GM23338 (cell line): Measurements from ENCODE around the gene MAST4. TPM values are rescaled to one million over a fixed set of nuclear protein-coding genes. Genes with fewer than 3 reads are reported as not detected.

Experiments used
- ATAC-seq: fragments of 200-7000 bp; cut with Tn5 transposase; 3 replicates; pipeline ENCODE4 v1.9.1; 2020
- DNase-seq: peaks from one replicate; pipeline ENCODE4 v3.0.0-alpha.2; 2015; ENCODE audit warnings: low spot score
- H2AFZ ChIP-seq: fragments of 200-600 bp; sonication (generic); 2 replicates; pipeline ENCODE4 v1.8.0; 2016; ENCODE audit warnings: antibody characterized with exemption, mild to moderate bottlenecking, moderate library complexity
- H3F3A ChIP-seq: fragments of 200-600 bp; sonication (generic); replicated peaks from 2 replicates; pipeline ENCODE4 v1.8.0; 2017; ENCODE audit warnings: antibody characterized with exemption, mixed run types, low read depth
- H3K27ac ChIP-seq: fragments of 200-600 bp; sonication (generic); 2 replicates; pipeline ENCODE4 v1.6.1; 2016; ENCODE audit warnings: low read depth
- H3K27me3 ChIP-seq: fragments of 200-600 bp; sonication (generic); 2 replicates; pipeline ENCODE4 v1.8.0; 2016; ENCODE audit warnings: mild to moderate bottlenecking, mixed run types, moderate library complexity; ENCODE audit not compliant: insufficient read depth
- H3K36me3 ChIP-seq: fragments of 200-600 bp; sonication (generic); 2 replicates; pipeline ENCODE4 v1.8.0; 2016; ENCODE audit warnings: mild to moderate bottlenecking; ENCODE audit not compliant: insufficient read depth
- H3K4me1 ChIP-seq: fragments of 200-600 bp; sonication (generic); 2 replicates; pipeline ENCODE4 v1.8.0; 2016; ENCODE audit warnings: mild to moderate bottlenecking, moderate library complexity; ENCODE audit not compliant: insufficient read depth
- H3K4me2 ChIP-seq: fragments of 200-600 bp; sonication (generic); 2 replicates; pipeline ENCODE4 v1.7.1; 2017; ENCODE audit warnings: mixed run types
- H3K4me3 ChIP-seq: fragments of 200-600 bp; sonication (generic); 2 replicates; pipeline ENCODE4 v1.6.1; 2016; ENCODE audit warnings: mixed run types
- H3K79me2 ChIP-seq: fragments of 200-600 bp; sonication (generic); replicated peaks from 2 replicates; pipeline ENCODE4 v1.8.0; 2017; ENCODE audit warnings: mild to moderate bottlenecking; ENCODE audit not compliant: insufficient read depth
- H3K9me2 ChIP-seq: fragments of 200-600 bp; sonication (generic); 2 replicates; pipeline ENCODE4 v1.8.0; 2017; ENCODE audit not compliant: insufficient read depth
- H4K20me1 ChIP-seq: fragments of 200-600 bp; sonication (generic); replicated peaks from 2 replicates; pipeline ENCODE4 v1.8.0; 2017; ENCODE audit warnings: mild to moderate bottlenecking; ENCODE audit not compliant: insufficient read depth
- H3K27ac Mint-ChIP-seq: 2 replicates; pipeline ENCODE4 v1.8.0; 2020; ENCODE audit warnings: inconsistent platforms, mild to moderate bottlenecking, moderate library complexity, mixed read lengths
- H3K27me3 Mint-ChIP-seq: 3 replicates; pipeline ENCODE4 v1.8.0; 2022; ENCODE audit warnings: low read depth, mild to moderate bottlenecking, moderate library complexity, mixed read lengths, inconsistent platforms; ENCODE audit not compliant: insufficient read depth, poor library complexity
- H3K36me3 Mint-ChIP-seq: 3 replicates; pipeline ENCODE4 v1.8.0; 2021; ENCODE audit warnings: low read depth, mild to moderate bottlenecking, inconsistent platforms, moderate library complexity, mixed read lengths
- H3K4me1 Mint-ChIP-seq: 3 replicates; pipeline ENCODE4 v1.8.0; 2020; ENCODE audit warnings: mild to moderate bottlenecking, inconsistent platforms, mixed read lengths
- H3K4me3 Mint-ChIP-seq: 3 replicates; pipeline ENCODE4 v1.8.0; 2021; ENCODE audit warnings: moderate library complexity, mild to moderate bottlenecking, inconsistent platforms, mixed read lengths
- H3K9me3 Mint-ChIP-seq: 3 replicates; pipeline ENCODE4 v1.8.0; 2020; ENCODE audit warnings: moderate library complexity, mild to moderate bottlenecking, inconsistent platforms, mixed read lengths
- CREB1 ChIP-seq: fragments of 250-450 bp; sonication (Bioruptor Pico); IDR thresholded peaks from 2 replicates; pipeline ENCODE4 v1.5.0; 2020; ENCODE audit warnings: low read depth, mild to moderate bottlenecking, moderate library complexity
- CTCF ChIP-seq, 2 experiments: fragments of 200-600 bp in 1 of 2; sonication (generic) in 1 of 2; conservative IDR thresholded peaks; 2 replicates each; pipeline versions ENCODE4 v1.5.1 to v1.6.1; 2016 to 2017; ENCODE audit warnings: antibody characterized with exemption in 2 of 2, low read depth in 2 of 2, mild to moderate bottlenecking in 2 of 2, moderate library complexity in 1 of 2
- ETS1 ChIP-seq: IDR thresholded peaks from 2 replicates; pipeline ENCODE4 v1.6.1; 2016; ENCODE audit warnings: antibody characterized with exemption
- EZH2 ChIP-seq: fragments of 200-600 bp; sonication (generic); IDR thresholded peaks from one replicate; pipeline ENCODE4 v1.8.0; 2017; ENCODE audit warnings: antibody characterized with exemption, mild to moderate bottlenecking, low read depth; ENCODE audit not compliant: unreplicated experiment
- JUNB ChIP-seq: IDR thresholded peaks from one replicate; pipeline ENCODE4 v1.6.1; 2016; ENCODE audit warnings: antibody characterized with exemption; ENCODE audit not compliant: unreplicated experiment
- NANOG ChIP-seq: IDR thresholded peaks from 2 replicates; pipeline ENCODE4 v1.6.1; 2016; ENCODE audit warnings: antibody characterized with exemption, borderline replicate concordance
- POLR2AphosphoS5 ChIP-seq: IDR thresholded peaks from 2 replicates; pipeline ENCODE4 v1.6.1; 2016; ENCODE audit warnings: antibody characterized with exemption, low read depth
- REST ChIP-seq: IDR thresholded peaks from one replicate; pipeline ENCODE4 v1.6.1; 2018; ENCODE audit warnings: antibody characterized with exemption; ENCODE audit not compliant: unreplicated experiment
- STAT1 ChIP-seq: IDR thresholded peaks from one replicate; pipeline ENCODE4 v1.6.1; 2016; ENCODE audit warnings: antibody characterized with exemption; ENCODE audit not compliant: unreplicated experiment
- ZNF114 ChIP-seq: fragments of 250-450 bp; sonication (Bioruptor Pico); IDR thresholded peaks from 2 replicates; pipeline ENCODE4 v1.5.0; 2020; ENCODE audit warnings: mild to moderate bottlenecking, moderate library complexity
- ZNF331 ChIP-seq: fragments of 250-450 bp; sonication (Bioruptor Pico); IDR thresholded peaks from 2 replicates; pipeline ENCODE4 v1.5.0; 2020; ENCODE audit warnings: low read depth, mild to moderate bottlenecking, moderate library complexity
- ZNF462 ChIP-seq: fragments of 250-450 bp; sonication (Bioruptor Pico); IDR thresholded peaks from 2 replicates; pipeline ENCODE4 v1.5.0; 2020; ENCODE audit warnings: mild to moderate bottlenecking, moderate library complexity
- polyA plus RNA-seq: library from polyadenylated mRNA; unstranded; fragments of >200 nt; fragmentation: Nextera tagmentation; extraction: Ambion mirVana; gene quantifications from 2 replicates; pipeline ENCODE4 v1.2.1, GENCODE V29; 2016
- total RNA-seq: library from RNA; depleted of rRNA; stranded (reverse); fragments of >200 nt; shearing (Covaris generic); gene quantifications from 2 replicates; pipeline ENCODE4 v1.2.3, GENCODE V29; 2014

The MAST4 gene
- total and polyA plus RNA-seq, 2 experiments from 2014 or later, result 3.6 to 8.5 TPM

GRCh38 chr5:67176936-67177335, 580.7 kb downstream of the MAST4 start (continued):
- TF ChIP-seq ZNF331 (no peak), ZNF462 (CRISPR knock-in tag) (no peak)

- H3F3A ChIP-seq, result no peaks in the 10 kb centered on the region; the same call in 1 of the 2 replicates
- no peaks in the 10 kb centered on the region for H3K27me3 ChIP-seq
- H3K4me1 Mint-ChIP-seq, result peaks cover 19% of the 10 kb centered on the region
- H3K27ac ChIP-seq, result no peak overlapping the region
- peaks cover 2% of the 10 kb centered on the region for H3K27me3 Mint-ChIP-seq
- peaks cover 8% of the 10 kb centered on the region for H3K9me3 Mint-ChIP-seq
- DNase-seq, result no peak
- H3K36me3 Mint-ChIP-seq, result peaks cover 8% of the 10 kb centered on the region; the same call in 2 of the 3 replicates
- no peak overlapping the region for H3K27ac Mint-ChIP-seq
- H2AFZ ChIP-seq, result no peak overlapping the region
- no peak overlapping the region for H3K4me2 ChIP-seq
- peaks cover 5% of the 10 kb centered on the region; the same call in 1 of the 2 replicates for H3K9me2 ChIP-seq
- no peaks in the 10 kb centered on the region for H3K79me2 ChIP-seq
- no peak overlapping the region for H3K4me3 Mint-ChIP-seq
- no peak for ATAC-seq
- no peak overlapping the region for H3K4me3 ChIP-seq
- no peaks in the 10 kb centered on the region; the same call in 1 of the 2 replicates for H3K36me3 ChIP-seq
- H3K4me1 ChIP-seq, result peaks cover 14% of the 10 kb centered on the region; the same call in 1 of the 2 replicates
- H4K20me1 ChIP-seq, result no peaks in the 10 kb centered on the region
- no peak for TF ChIP-seq ETS1
- no peak for TF ChIP-seq CTCF (conservative IDR thresholded peaks at IDR 0.05; ENCODE audit: low read depth in 2 of 2)
- no peak for TF ChIP-seq STAT1
- TF ChIP-seq CREB1 (CRISPR knock-in tag), result no peak
- no peak for TF ChIP-seq NANOG
- no peak for TF ChIP-seq ZNF114 (CRISPR knock-in tag)
- no peak for TF ChIP-seq JUNB
- TF ChIP-seq EZH2, result no peak
- no peak for TF ChIP-seq REST
- TF ChIP-seq POLR2AphosphoS5, result no peak
- TF ChIP-seq ZNF331, result no peak
These were observed 581.9 kb downstream of the MAST4 start for GRCh38 chr5:67178085-67178484.
